VCaP (cell line): ENCODE measurements around the gene ARID3A.

Experiments used
- H3K27ac ChIP-seq: fragments of 450-650 bp; 2 replicates; pipeline ENCODE4 v1.5.1; 2017
- CTCF ChIP-seq: fragments of 450-650 bp; conservative IDR thresholded peaks from 2 replicates; pipeline ENCODE4 v1.5.1; 2017; ENCODE audit warnings: mild to moderate bottlenecking, moderate library complexity

ARID3A gene

GRCh38 chr19:927351-927779 is 1.5 kb downstream of the ARID3A start:
- no peak for TF ChIP-seq CTCF
- H3K27ac ChIP-seq, result peak overlapping the region; percentile 87; the same call in 1 of the 2 replicates

GRCh38 chr19:927780-928401 is 2.1 kb downstream of the ARID3A start:
- no peak overlapping the region for H3K27ac ChIP-seq
- no peak for TF ChIP-seq CTCF

- no peak overlapping the region for H3K27ac ChIP-seq
- no peak for TF ChIP-seq CTCF
These were observed 2.8 kb downstream of the ARID3A start for GRCh38 chr19:928471-929202.

GRCh38 chr19:929203-929890 is 3.5 kb downstream of the ARID3A start:
- no peak for TF ChIP-seq CTCF
- H3K27ac ChIP-seq, result no peak overlapping the region

GRCh38 chr19:929891-930258 is 4.0 kb downstream of the ARID3A start:
- H3K27ac ChIP-seq, result no peak overlapping the region
- TF ChIP-seq CTCF, result no peak

- no peak for TF ChIP-seq CTCF
- peak overlapping the region; percentile 87 for H3K27ac ChIP-seq
These were observed 6.2 kb downstream of the ARID3A start for GRCh38 chr19:931860-932647.
